Vagina (tissue), 2 donors: ENCODE results near the gene MTUS2. TPM values are rescaled to one million over a fixed set of nuclear protein-coding genes. Genes with fewer than 3 reads are reported as not detected.

Experiments
- DNase-seq, 2 donors: peaks; one replicate each; pipeline ENCODE4 v3.0.0-alpha.2; 2017; ENCODE audit errors: extremely low spot score in 2 of 2
- H3K27ac ChIP-seq: fragments of 200-600 bp; sonication (generic); one replicate; pipeline ENCODE4 v1.5.1; 2019
- H3K27me3 ChIP-seq: fragments of 200-600 bp; sonication (generic); one replicate; pipeline ENCODE4 v1.5.1; 2019
- H3K36me3 ChIP-seq, 2 donors: fragments of 200-600 bp; sonication (generic); one replicate each; pipeline ENCODE4 v1.5.1; 2017 to 2019
- H3K4me1 ChIP-seq: fragments of 200-600 bp; sonication (generic); one replicate; pipeline ENCODE4 v1.5.1; 2019
- H3K4me3 ChIP-seq, 2 donors: fragments of 200-600 bp; sonication (generic); 1 replicate in 1 of 2; 2 replicates in 1 of 2; pipeline ENCODE4 v1.5.1; 2016 to 2019
- H3K9me3 ChIP-seq: fragments of 200-600 bp; sonication (generic); one replicate; pipeline ENCODE4 v1.5.1; 2019
- POLR2A ChIP-seq, 2 donors: fragments of 450-650 bp; IDR thresholded peaks; one replicate each; pipeline ENCODE4 v1.6.1; 2017; ENCODE audit warnings: antibody characterized with exemption in 2 of 2, mild to moderate bottlenecking in 2 of 2, moderate library complexity in 2 of 2
- POLR2AphosphoS5 ChIP-seq, 2 donors: sonication (generic); formaldehyde crosslinking; IDR thresholded peaks; one replicate each; pipeline ENCODE4 v1.9.0; 2017; ENCODE audit warnings: antibody characterized with exemption in 2 of 2, mild to moderate bottlenecking in 2 of 2, low read depth in 1 of 2; ENCODE audit not compliant: insufficient read depth in 1 of 2
- intact Hi-C: fragments of 100-400 bp; cut with DNase I; formaldehyde crosslinking; loops from one replicate; pipeline ENCODE4 v1.15.1; 2023
- total RNA-seq: library from RNA; depleted of rRNA; stranded (reverse); fragments of >200 nt; gene quantifications from one replicate; pipeline ENCODE4 v1.2.3, GENCODE V29; 2016
- TF ChIP-seq, protein P1 (sequence below), 3 experiments: fragments of 450-650 bp in 2 of 3; fragments of 200-600 bp in 1 of 3; sonication (generic) in 1 of 3; IDR thresholded peaks; one replicate each; pipeline ENCODE4 v1.5.1; 2017 to 2019; ENCODE audit warnings: antibody characterized with exemption in 3 of 3, mild to moderate bottlenecking in 2 of 3, moderate library complexity in 2 of 3

Gene MTUS2
- total RNA-seq, 1 donor from 2014 or later, result 0.74 TPM

DNA sequence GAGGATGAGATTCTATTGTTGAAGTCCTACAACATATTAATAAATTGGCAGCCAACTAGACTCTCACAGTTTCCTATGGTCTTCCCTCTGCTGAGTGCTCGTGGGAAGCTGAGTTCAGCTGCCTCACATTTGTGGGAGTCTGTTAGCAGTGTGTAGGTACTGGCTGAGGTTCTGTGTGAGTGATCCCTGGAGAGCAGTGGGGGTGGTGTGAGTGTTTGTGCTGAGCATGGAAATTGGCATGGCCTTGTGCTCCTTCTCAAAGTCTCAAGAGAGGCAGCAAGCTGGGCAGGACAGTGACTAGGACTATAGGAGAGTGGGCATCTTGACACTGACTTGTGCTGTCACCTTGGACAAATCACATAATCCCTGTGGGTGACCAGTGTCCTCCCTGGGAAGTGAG lies 298.3 kb downstream of the MTUS2 start:
- TF ChIP-seq POLR2A (IDR thresholded peaks at IDR 0.05) (no peak), POLR2AphosphoS5 (IDR thresholded peaks at IDR 0.05; ENCODE audit: insufficient read depth in 1 of 2, low read depth in 1 of 2) (no peak)
- TF ChIP-seq, protein P1, sequence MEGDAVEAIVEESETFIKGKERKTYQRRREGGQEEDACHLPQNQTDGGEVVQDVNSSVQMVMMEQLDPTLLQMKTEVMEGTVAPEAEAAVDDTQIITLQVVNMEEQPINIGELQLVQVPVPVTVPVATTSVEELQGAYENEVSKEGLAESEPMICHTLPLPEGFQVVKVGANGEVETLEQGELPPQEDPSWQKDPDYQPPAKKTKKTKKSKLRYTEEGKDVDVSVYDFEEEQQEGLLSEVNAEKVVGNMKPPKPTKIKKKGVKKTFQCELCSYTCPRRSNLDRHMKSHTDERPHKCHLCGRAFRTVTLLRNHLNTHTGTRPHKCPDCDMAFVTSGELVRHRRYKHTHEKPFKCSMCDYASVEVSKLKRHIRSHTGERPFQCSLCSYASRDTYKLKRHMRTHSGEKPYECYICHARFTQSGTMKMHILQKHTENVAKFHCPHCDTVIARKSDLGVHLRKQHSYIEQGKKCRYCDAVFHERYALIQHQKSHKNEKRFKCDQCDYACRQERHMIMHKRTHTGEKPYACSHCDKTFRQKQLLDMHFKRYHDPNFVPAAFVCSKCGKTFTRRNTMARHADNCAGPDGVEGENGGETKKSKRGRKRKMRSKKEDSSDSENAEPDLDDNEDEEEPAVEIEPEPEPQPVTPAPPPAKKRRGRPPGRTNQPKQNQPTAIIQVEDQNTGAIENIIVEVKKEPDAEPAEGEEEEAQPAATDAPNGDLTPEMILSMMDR (IDR thresholded peaks at IDR 0.05), result no peak
- H3K27ac ChIP-seq, result no peak overlapping the region
- no peak for DNase-seq
- H3K27me3 ChIP-seq, result no peaks in the 10 kb centered on the region
- no peaks in the 10 kb centered on the region for H3K4me1 ChIP-seq
- intact Hi-C loops, result no loop called here
- H3K36me3 ChIP-seq, result no peaks in the 10 kb centered on the region
- no peaks in the 10 kb centered on the region for H3K9me3 ChIP-seq
- H3K4me3 ChIP-seq, result no peak overlapping the region

DNA sequence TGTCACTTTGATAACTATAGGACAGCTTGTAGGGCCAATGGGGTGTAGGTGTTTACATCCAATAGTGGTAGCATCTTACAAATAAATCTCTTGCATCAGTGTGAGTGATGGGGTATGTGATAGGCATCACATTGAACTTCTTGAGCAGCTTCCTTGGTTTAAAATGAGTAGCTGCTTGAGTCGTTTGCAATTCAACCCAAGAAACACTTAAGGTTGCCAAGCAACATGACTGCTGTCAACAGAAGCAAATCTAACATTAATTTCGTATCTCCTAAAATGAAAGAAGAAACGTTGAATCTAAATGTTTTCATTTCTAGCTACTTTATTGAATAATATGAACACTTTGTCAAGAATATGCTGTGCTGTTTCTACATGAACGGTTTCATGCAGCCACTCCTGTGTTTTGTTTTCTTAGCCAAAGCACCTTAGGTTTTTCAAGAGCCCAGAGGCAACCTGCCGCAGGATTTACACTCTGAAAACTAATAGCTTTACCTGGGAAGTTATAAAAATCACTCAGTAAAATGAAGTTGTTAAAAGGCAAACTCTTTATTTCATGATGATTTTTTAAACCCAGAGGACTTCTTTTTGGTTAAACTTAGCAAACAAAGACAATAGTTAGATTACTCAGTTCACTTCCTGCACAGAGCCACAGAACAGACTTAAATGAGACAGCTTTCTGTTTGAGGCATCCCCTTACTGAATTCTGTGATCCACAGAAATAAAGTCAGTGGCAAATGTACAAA lies 305.2 kb downstream of the MTUS2 start:
- no peaks in the 10 kb centered on the region for H3K36me3 ChIP-seq
- no peak overlapping the region for H3K27ac ChIP-seq
- intact Hi-C loops, result no loop called here
- no peaks in the 10 kb centered on the region for H3K9me3 ChIP-seq
- no peaks in the 10 kb centered on the region for H3K27me3 ChIP-seq
- no peaks in the 10 kb centered on the region for H3K4me1 ChIP-seq
- no peak overlapping the region for H3K4me3 ChIP-seq
- no peak for TF ChIP-seq POLR2A (IDR thresholded peaks at IDR 0.05)
- TF ChIP-seq POLR2AphosphoS5 (IDR thresholded peaks at IDR 0.05; ENCODE audit: insufficient read depth in 1 of 2, low read depth in 1 of 2), result no peak
- TF ChIP-seq, protein P1 (IDR thresholded peaks at IDR 0.05), result no peak
- no peak for DNase-seq

DNA sequence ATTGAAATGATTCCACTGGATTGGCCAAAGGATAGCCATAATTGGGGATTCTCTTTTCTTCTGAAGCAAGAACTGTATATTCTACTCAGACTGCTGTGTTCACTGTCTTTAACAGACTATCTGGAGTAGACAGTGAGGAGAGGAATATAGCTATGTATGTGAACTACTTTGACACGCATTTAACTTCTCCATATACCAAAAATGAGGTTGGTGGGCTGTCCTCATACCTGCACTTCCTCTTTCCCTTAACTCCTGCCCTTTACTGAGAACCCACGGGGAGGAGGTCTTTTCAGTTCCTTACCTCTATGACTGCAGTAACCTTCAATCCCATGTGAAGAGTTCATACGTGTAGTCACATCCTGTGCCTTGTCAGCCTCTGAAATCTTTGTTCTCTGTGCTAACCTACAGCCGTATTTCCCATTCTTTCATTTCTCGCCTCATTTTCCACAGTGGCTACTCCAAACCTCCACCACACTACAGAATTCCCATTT lies 305.8 kb downstream of the MTUS2 start:
- Histone ChIP-seq H3K9me3 (no peaks in the 10 kb centered on the region), H3K4me3 (no peak overlapping the region), H3K27me3 (no peaks in the 10 kb centered on the region), H3K36me3 (no peaks in the 10 kb centered on the region), H3K27ac (no peak overlapping the region), H3K4me1 (no peaks in the 10 kb centered on the region)
- intact Hi-C loops, result no loop called here
- TF ChIP-seq POLR2AphosphoS5 (IDR thresholded peaks at IDR 0.05; ENCODE audit: insufficient read depth in 1 of 2, low read depth in 1 of 2) (no peak), POLR2A (IDR thresholded peaks at IDR 0.05) (no peak)
- TF ChIP-seq, protein P1 (IDR thresholded peaks at IDR 0.05), result no peak
- DNase-seq, result no peak

DNA sequence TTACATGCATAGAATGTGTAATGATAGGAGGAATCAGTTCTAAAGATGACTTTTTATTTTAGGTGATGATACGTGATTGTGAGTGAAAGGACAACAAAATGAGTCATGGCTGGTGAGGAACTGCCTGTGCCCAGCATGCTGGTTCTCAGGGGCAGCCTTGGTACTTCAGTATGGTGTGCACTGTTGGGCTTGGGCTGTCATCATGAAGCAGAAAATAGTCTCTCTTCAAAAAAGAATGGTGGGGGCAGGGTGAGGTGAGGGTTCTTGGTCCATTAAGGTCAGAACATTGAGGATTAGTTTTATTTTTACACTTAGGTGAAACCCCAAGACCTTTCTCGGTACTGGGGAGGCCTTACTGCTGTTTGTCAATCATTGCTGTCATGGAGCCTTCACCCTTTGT lies 309.5 kb downstream of the MTUS2 start:
- DNase-seq, result no peak
- no peaks in the 10 kb centered on the region for H3K27me3 ChIP-seq
- intact Hi-C loops, result no loop called here
- H3K36me3 ChIP-seq, result no peaks in the 10 kb centered on the region
- no peak overlapping the region for H3K27ac ChIP-seq
- TF ChIP-seq POLR2A (IDR thresholded peaks at IDR 0.05), result no peak
- TF ChIP-seq, protein P1 (IDR thresholded peaks at IDR 0.05), result no peak
- no peak for TF ChIP-seq POLR2AphosphoS5 (IDR thresholded peaks at IDR 0.05; ENCODE audit: insufficient read depth in 1 of 2, low read depth in 1 of 2)
- H3K4me3 ChIP-seq, result no peak overlapping the region
- no peaks in the 10 kb centered on the region for H3K9me3 ChIP-seq
- no peaks in the 10 kb centered on the region for H3K4me1 ChIP-seq

DNA sequence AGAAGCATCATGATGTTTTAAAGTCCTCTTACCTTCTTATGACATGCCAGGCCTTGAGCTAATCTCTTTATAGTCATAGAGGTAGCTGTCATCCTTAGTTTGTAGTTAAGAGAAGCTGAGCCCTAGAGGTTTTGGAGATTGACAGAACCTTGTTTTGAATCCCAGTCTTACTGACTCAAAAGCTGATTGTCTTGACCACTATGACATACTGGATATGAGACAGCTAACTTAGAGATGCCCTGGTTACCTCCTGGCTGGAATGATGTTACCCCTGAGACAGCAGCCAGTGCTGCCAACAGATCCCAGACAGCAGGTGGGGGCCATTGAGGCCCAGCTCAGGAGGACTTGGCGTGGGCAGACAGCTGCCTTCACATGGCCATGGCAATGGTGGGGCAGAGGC lies 311.0 kb downstream of the MTUS2 start:
- intact Hi-C loops, result no loop called here
- H3K36me3 ChIP-seq, result no peaks in the 10 kb centered on the region
- no peaks in the 10 kb centered on the region for H3K9me3 ChIP-seq
- DNase-seq, result no peak
- H3K4me3 ChIP-seq, result no peak overlapping the region
- H3K4me1 ChIP-seq, result no peaks in the 10 kb centered on the region
- H3K27ac ChIP-seq, result no peak overlapping the region
- no peak for TF ChIP-seq POLR2AphosphoS5 (IDR thresholded peaks at IDR 0.05; ENCODE audit: insufficient read depth in 1 of 2, low read depth in 1 of 2)
- TF ChIP-seq, protein P1 (IDR thresholded peaks at IDR 0.05), result no peak
- TF ChIP-seq POLR2A (IDR thresholded peaks at IDR 0.05), result no peak
- no peaks in the 10 kb centered on the region for H3K27me3 ChIP-seq
